GM12878 (cell line): ENCODE results near the gene RFFL. TPM values are rescaled to one million over a fixed set of nuclear protein-coding genes. Genes with fewer than 3 reads are reported as not detected.

Source experiments
- E2F4 ChIP-seq: IDR thresholded peaks from 2 replicates; pipeline ENCODE4 v1.6.1; 2012; ENCODE audit warnings: low read depth, low read length, improper control_type of control experiment
- EP300 ChIP-seq, 2 experiments: fragments of 150-350 bp in 1 of 2; IDR thresholded peaks; 2 replicates each; pipeline ENCODE4 v1.6.1; 2011 to 2012; ENCODE audit warnings: low read depth in 2 of 2, low read length in 2 of 2, borderline replicate concordance in 1 of 2, improper control_type of control experiment in 1 of 2, inconsistent platforms in 1 of 2; ENCODE audit not compliant: control insufficient read depth in 1 of 2
- ESRRA ChIP-seq: IDR thresholded peaks from 2 replicates; pipeline ENCODE4 v1.6.1; 2012; ENCODE audit warnings: mild to moderate bottlenecking, low read length, improper control_type of control experiment
- KDM1A ChIP-seq: fragments of 200-600 bp; sonication (generic); IDR thresholded peaks from 2 replicates; pipeline ENCODE4 v1.6.1; 2016; ENCODE audit warnings: borderline replicate concordance
- ZNF592 ChIP-seq: fragments of 450-650 bp; IDR thresholded peaks from 2 replicates; pipeline ENCODE4 v1.6.1; 2017; ENCODE audit warnings: mild to moderate bottlenecking, moderate library complexity
- polyA plus RNA-seq, 11 experiments: library from polyadenylated mRNA; depleted of rRNA in 4 of 11; unstranded in 6 of 11; stranded (reverse) in 5 of 11; fragments of >200 nt; fragmentation: Nextera tagmentation in 4 of 11; fragmentation: Illumina TruSeq in 1 of 11; extraction: Ambion mirVana in 4 of 11; extraction: Trizol in 1 of 11; gene quantifications; 1 replicate in 1 of 11; 2 replicates in 10 of 11; pipeline versions ENCODE4 v1.2.1 to v1.2.3, GENCODE V29; 2011 to 2016; ENCODE audit warnings: inconsistent platforms in 2 of 11, missing spikeins in 2 of 11, low read depth in 1 of 11
- total RNA-seq, 4 experiments: library from RNA; depleted of rRNA in 3 of 4; stranded (reverse); fragments of >200 nt in 3 of 4; fragmentation: Illumina TruSeq in 1 of 4; extraction: Trizol in 1 of 4; gene quantifications; 2 replicates each; pipeline versions ENCODE4 v1.2.1 to v1.2.3, GENCODE V29; 2013 to 2021

Gene RFFL
- total and polyA plus RNA-seq, 10 of the 15 experiments (the other 5 are each of a cell fraction or from before 2014, with no cell fraction given): 4.7 to 56.1 (median 26.9) TPM

- TF ChIP-seq ESRRA: no peak
- TF ChIP-seq KDM1A: no peak
- no peak for TF ChIP-seq ZNF592
- TF ChIP-seq E2F4: no peak
- no peak for TF ChIP-seq EP300 (IDR thresholded peaks at IDR 0.05; ENCODE audit: borderline replicate concordance in 1 of 2, control insufficient read depth in 1 of 2, low read depth in 2 of 2, low read length in 2 of 2)
Observed at GRCh38 chr17:35050170-35050569, 13.3 kb downstream of the RFFL start (continued).
